GM23338 (cell line): ENCODE results near the gene PSMD6. TPM values are rescaled to one million over a fixed set of nuclear protein-coding genes. Genes with fewer than 3 reads are reported as not detected.
A peak's percentile ranks its signal among the peaks of the same experiment; 100 is the strongest.

Experiments
- ATAC-seq: fragments of 200-7000 bp; cut with Tn5 transposase; 3 replicates; pipeline ENCODE4 v1.9.1; 2020
- DNase-seq: peaks from one replicate; pipeline ENCODE4 v3.0.0-alpha.2; 2015; ENCODE audit warnings: low spot score
- H2AFZ ChIP-seq: fragments of 200-600 bp; sonication (generic); 2 replicates; pipeline ENCODE4 v1.8.0; 2016; ENCODE audit warnings: antibody characterized with exemption, mild to moderate bottlenecking, moderate library complexity
- H3F3A ChIP-seq: fragments of 200-600 bp; sonication (generic); replicated peaks from 2 replicates; pipeline ENCODE4 v1.8.0; 2017; ENCODE audit warnings: antibody characterized with exemption, mixed run types, low read depth
- H3K27ac ChIP-seq: fragments of 200-600 bp; sonication (generic); 2 replicates; pipeline ENCODE4 v1.6.1; 2016; ENCODE audit warnings: low read depth
- H3K27me3 ChIP-seq: fragments of 200-600 bp; sonication (generic); 2 replicates; pipeline ENCODE4 v1.8.0; 2016; ENCODE audit warnings: mild to moderate bottlenecking, mixed run types, moderate library complexity; ENCODE audit not compliant: insufficient read depth
- H3K36me3 ChIP-seq: fragments of 200-600 bp; sonication (generic); 2 replicates; pipeline ENCODE4 v1.8.0; 2016; ENCODE audit warnings: mild to moderate bottlenecking; ENCODE audit not compliant: insufficient read depth
- H3K4me1 ChIP-seq: fragments of 200-600 bp; sonication (generic); 2 replicates; pipeline ENCODE4 v1.8.0; 2016; ENCODE audit warnings: mild to moderate bottlenecking, moderate library complexity; ENCODE audit not compliant: insufficient read depth
- H3K4me2 ChIP-seq: fragments of 200-600 bp; sonication (generic); 2 replicates; pipeline ENCODE4 v1.7.1; 2017; ENCODE audit warnings: mixed run types
- H3K4me3 ChIP-seq: fragments of 200-600 bp; sonication (generic); 2 replicates; pipeline ENCODE4 v1.6.1; 2016; ENCODE audit warnings: mixed run types
- H3K79me2 ChIP-seq: fragments of 200-600 bp; sonication (generic); replicated peaks from 2 replicates; pipeline ENCODE4 v1.8.0; 2017; ENCODE audit warnings: mild to moderate bottlenecking; ENCODE audit not compliant: insufficient read depth
- H3K9me2 ChIP-seq: fragments of 200-600 bp; sonication (generic); 2 replicates; pipeline ENCODE4 v1.8.0; 2017; ENCODE audit not compliant: insufficient read depth
- H4K20me1 ChIP-seq: fragments of 200-600 bp; sonication (generic); replicated peaks from 2 replicates; pipeline ENCODE4 v1.8.0; 2017; ENCODE audit warnings: mild to moderate bottlenecking; ENCODE audit not compliant: insufficient read depth
- H3K27ac Mint-ChIP-seq: 2 replicates; pipeline ENCODE4 v1.8.0; 2020; ENCODE audit warnings: inconsistent platforms, mild to moderate bottlenecking, moderate library complexity, mixed read lengths
- H3K27me3 Mint-ChIP-seq: 3 replicates; pipeline ENCODE4 v1.8.0; 2022; ENCODE audit warnings: low read depth, mild to moderate bottlenecking, moderate library complexity, mixed read lengths, inconsistent platforms; ENCODE audit not compliant: insufficient read depth, poor library complexity
- H3K36me3 Mint-ChIP-seq: 3 replicates; pipeline ENCODE4 v1.8.0; 2021; ENCODE audit warnings: low read depth, mild to moderate bottlenecking, inconsistent platforms, moderate library complexity, mixed read lengths
- H3K4me1 Mint-ChIP-seq: 3 replicates; pipeline ENCODE4 v1.8.0; 2020; ENCODE audit warnings: mild to moderate bottlenecking, inconsistent platforms, mixed read lengths
- H3K4me3 Mint-ChIP-seq: 3 replicates; pipeline ENCODE4 v1.8.0; 2021; ENCODE audit warnings: moderate library complexity, mild to moderate bottlenecking, inconsistent platforms, mixed read lengths
- H3K9me3 Mint-ChIP-seq: 3 replicates; pipeline ENCODE4 v1.8.0; 2020; ENCODE audit warnings: moderate library complexity, mild to moderate bottlenecking, inconsistent platforms, mixed read lengths
- CREB1 ChIP-seq: fragments of 250-450 bp; sonication (Bioruptor Pico); IDR thresholded peaks from 2 replicates; pipeline ENCODE4 v1.5.0; 2020; ENCODE audit warnings: low read depth, mild to moderate bottlenecking, moderate library complexity
- ETS1 ChIP-seq: IDR thresholded peaks from 2 replicates; pipeline ENCODE4 v1.6.1; 2016; ENCODE audit warnings: antibody characterized with exemption
- EZH2 ChIP-seq: fragments of 200-600 bp; sonication (generic); IDR thresholded peaks from one replicate; pipeline ENCODE4 v1.8.0; 2017; ENCODE audit warnings: antibody characterized with exemption, mild to moderate bottlenecking, low read depth; ENCODE audit not compliant: unreplicated experiment
- EZH2phosphoT487 ChIP-seq: fragments of 200-600 bp; sonication (generic); IDR thresholded peaks from one replicate; pipeline ENCODE4 v1.8.1; 2018; ENCODE audit warnings: antibody characterized with exemption; ENCODE audit not compliant: unreplicated experiment
- JUNB ChIP-seq: IDR thresholded peaks from one replicate; pipeline ENCODE4 v1.6.1; 2016; ENCODE audit warnings: antibody characterized with exemption; ENCODE audit not compliant: unreplicated experiment
- NANOG ChIP-seq: IDR thresholded peaks from 2 replicates; pipeline ENCODE4 v1.6.1; 2016; ENCODE audit warnings: antibody characterized with exemption, borderline replicate concordance
- POLR2AphosphoS5 ChIP-seq: IDR thresholded peaks from 2 replicates; pipeline ENCODE4 v1.6.1; 2016; ENCODE audit warnings: antibody characterized with exemption, low read depth
- STAT1 ChIP-seq: IDR thresholded peaks from one replicate; pipeline ENCODE4 v1.6.1; 2016; ENCODE audit warnings: antibody characterized with exemption; ENCODE audit not compliant: unreplicated experiment
- ZNF114 ChIP-seq: fragments of 250-450 bp; sonication (Bioruptor Pico); IDR thresholded peaks from 2 replicates; pipeline ENCODE4 v1.5.0; 2020; ENCODE audit warnings: mild to moderate bottlenecking, moderate library complexity
- ZNF331 ChIP-seq: fragments of 250-450 bp; sonication (Bioruptor Pico); IDR thresholded peaks from 2 replicates; pipeline ENCODE4 v1.5.0; 2020; ENCODE audit warnings: low read depth, mild to moderate bottlenecking, moderate library complexity
- polyA plus RNA-seq: library from polyadenylated mRNA; unstranded; fragments of >200 nt; fragmentation: Nextera tagmentation; extraction: Ambion mirVana; gene quantifications from 2 replicates; pipeline ENCODE4 v1.2.1, GENCODE V29; 2016
- total RNA-seq: library from RNA; depleted of rRNA; stranded (reverse); fragments of >200 nt; shearing (Covaris generic); gene quantifications from 2 replicates; pipeline ENCODE4 v1.2.3, GENCODE V29; 2014
- TF ChIP-seq, protein P1 (sequence below): IDR thresholded peaks from one replicate; pipeline ENCODE4 v1.6.1; 2018; ENCODE audit warnings: antibody characterized with exemption; ENCODE audit not compliant: unreplicated experiment

PSMD6 gene
- total and polyA plus RNA-seq, 2 experiments from 2014 or later, result 98.1 to 205 TPM

GRCh38 chr3:64022451-64023186, 675 bp downstream of the PSMD6 start:
- Histone ChIP-seq H3F3A (no peaks in the 10 kb centered on the region), H3K4me1 (peaks cover 3% of the 10 kb centered on the region; the same call in 1 of the 2 replicates), H3K4me2 (peak overlapping the region; percentile 95), H3K4me3 (peak overlapping the region; percentile 95), H3K27me3 (no peaks in the 10 kb centered on the region), H3K79me2 (peaks cover 33% of the 10 kb centered on the region), H3K36me3 (peaks cover 30% of the 10 kb centered on the region), H4K20me1 (peaks cover 3% of the 10 kb centered on the region; the same call in 1 of the 2 replicates), H2AFZ (peak overlapping the region; percentile 90; the same call in 1 of the 2 replicates), H3K27ac (peak overlapping the region; percentile 93), H3K9me2 (no peaks in the 10 kb centered on the region)
- H3K27ac Mint-ChIP-seq, result peak overlapping the region; percentile 77; the same call in 1 of the 2 replicates
- H3K9me3 Mint-ChIP-seq, result no peaks in the 10 kb centered on the region
- peaks cover 40% of the 10 kb centered on the region for H3K36me3 Mint-ChIP-seq
- peak overlapping the region; percentile 93 for H3K4me3 Mint-ChIP-seq
- H3K4me1 Mint-ChIP-seq, result peaks cover 10% of the 10 kb centered on the region
- TF ChIP-seq CREB1 (CRISPR knock-in tag), result no peak
- TF ChIP-seq JUNB, result no peak
- TF ChIP-seq EZH2, result no peak
- TF ChIP-seq ZNF114 (CRISPR knock-in tag), result no peak
- no peak for TF ChIP-seq STAT1
- ATAC-seq (no peak), DNase-seq (no peak)
- H3K27me3 Mint-ChIP-seq, result peaks cover 2% of the 10 kb centered on the region

DNA sequence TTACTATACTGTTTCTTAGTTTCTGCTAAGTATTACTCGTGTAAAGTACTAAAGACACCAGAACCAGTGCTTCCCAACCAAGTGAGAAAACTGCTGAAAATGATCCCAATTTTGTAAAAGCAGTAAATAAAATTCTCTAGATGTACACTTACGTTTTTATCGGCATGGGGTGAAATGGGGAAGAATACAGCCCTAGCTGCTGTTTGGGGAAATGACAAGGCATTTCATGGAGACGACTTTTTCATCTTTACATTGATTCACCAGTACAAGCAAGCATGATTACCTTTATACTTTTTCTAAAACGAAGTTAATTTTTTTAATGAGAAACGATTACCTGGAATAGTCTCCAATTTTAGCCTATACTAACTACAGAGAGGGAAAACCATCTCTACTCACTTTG, 1.4 kb downstream of the PSMD6 start:
- no peak overlapping the region; the same call in 1 of the 2 replicates for H3K27ac Mint-ChIP-seq
- peaks cover 10% of the 10 kb centered on the region for H3K4me1 Mint-ChIP-seq
- H3K27me3 Mint-ChIP-seq, result peaks cover 2% of the 10 kb centered on the region
- Histone ChIP-seq H3K36me3 (peaks cover 31% of the 10 kb centered on the region), H3K4me3 (peak overlapping the region; percentile 95), H3K27ac (no peak overlapping the region), H3K4me2 (peak overlapping the region; percentile 95), H3K27me3 (no peaks in the 10 kb centered on the region), H3K79me2 (peaks cover 33% of the 10 kb centered on the region), H2AFZ (no peak overlapping the region), H4K20me1 (peaks cover 3% of the 10 kb centered on the region; the same call in 1 of the 2 replicates), H3K9me2 (no peaks in the 10 kb centered on the region), H3F3A (no peaks in the 10 kb centered on the region), H3K4me1 (peaks cover 3% of the 10 kb centered on the region; the same call in 1 of the 2 replicates)
- DNase-seq (no peak), ATAC-seq (no peak)
- peaks cover 46% of the 10 kb centered on the region for H3K36me3 Mint-ChIP-seq
- H3K9me3 Mint-ChIP-seq, result no peaks in the 10 kb centered on the region
- peak overlapping the region; percentile 93 for H3K4me3 Mint-ChIP-seq
- TF ChIP-seq CREB1 (CRISPR knock-in tag), result no peak
- no peak for TF ChIP-seq STAT1
- TF ChIP-seq ZNF331 (CRISPR knock-in tag), result no peak
- TF ChIP-seq ETS1, result no peak

- H3K79me2 ChIP-seq, result peaks cover 33% of the 10 kb centered on the region
- DNase-seq (no peak), ATAC-seq (no peak)
- H3K4me2 ChIP-seq, result no peak overlapping the region
- no peaks in the 10 kb centered on the region for H3K27me3 ChIP-seq
- no peak overlapping the region for H3K4me3 ChIP-seq
- H3K36me3 ChIP-seq, result peaks cover 39% of the 10 kb centered on the region
- Mint-ChIP-seq H3K36me3 (peaks cover 56% of the 10 kb centered on the region), H3K27me3 (peaks cover 2% of the 10 kb centered on the region), H3K4me3 (no peak overlapping the region), H3K9me3 (no peaks in the 10 kb centered on the region), H3K4me1 (peaks cover 10% of the 10 kb centered on the region), H3K27ac (no peak overlapping the region)
- peaks cover 3% of the 10 kb centered on the region for H4K20me1 ChIP-seq
- H3K27ac ChIP-seq, result no peak overlapping the region
- H2AFZ ChIP-seq, result no peak overlapping the region
- H3F3A ChIP-seq, result no peaks in the 10 kb centered on the region
- H3K4me1 ChIP-seq, result peaks cover 3% of the 10 kb centered on the region; the same call in 1 of the 2 replicates
- H3K9me2 ChIP-seq, result no peaks in the 10 kb centered on the region
- no peak for TF ChIP-seq STAT1
- no peak for TF ChIP-seq NANOG
- no peak for TF ChIP-seq ETS1
- TF ChIP-seq, protein P1, sequence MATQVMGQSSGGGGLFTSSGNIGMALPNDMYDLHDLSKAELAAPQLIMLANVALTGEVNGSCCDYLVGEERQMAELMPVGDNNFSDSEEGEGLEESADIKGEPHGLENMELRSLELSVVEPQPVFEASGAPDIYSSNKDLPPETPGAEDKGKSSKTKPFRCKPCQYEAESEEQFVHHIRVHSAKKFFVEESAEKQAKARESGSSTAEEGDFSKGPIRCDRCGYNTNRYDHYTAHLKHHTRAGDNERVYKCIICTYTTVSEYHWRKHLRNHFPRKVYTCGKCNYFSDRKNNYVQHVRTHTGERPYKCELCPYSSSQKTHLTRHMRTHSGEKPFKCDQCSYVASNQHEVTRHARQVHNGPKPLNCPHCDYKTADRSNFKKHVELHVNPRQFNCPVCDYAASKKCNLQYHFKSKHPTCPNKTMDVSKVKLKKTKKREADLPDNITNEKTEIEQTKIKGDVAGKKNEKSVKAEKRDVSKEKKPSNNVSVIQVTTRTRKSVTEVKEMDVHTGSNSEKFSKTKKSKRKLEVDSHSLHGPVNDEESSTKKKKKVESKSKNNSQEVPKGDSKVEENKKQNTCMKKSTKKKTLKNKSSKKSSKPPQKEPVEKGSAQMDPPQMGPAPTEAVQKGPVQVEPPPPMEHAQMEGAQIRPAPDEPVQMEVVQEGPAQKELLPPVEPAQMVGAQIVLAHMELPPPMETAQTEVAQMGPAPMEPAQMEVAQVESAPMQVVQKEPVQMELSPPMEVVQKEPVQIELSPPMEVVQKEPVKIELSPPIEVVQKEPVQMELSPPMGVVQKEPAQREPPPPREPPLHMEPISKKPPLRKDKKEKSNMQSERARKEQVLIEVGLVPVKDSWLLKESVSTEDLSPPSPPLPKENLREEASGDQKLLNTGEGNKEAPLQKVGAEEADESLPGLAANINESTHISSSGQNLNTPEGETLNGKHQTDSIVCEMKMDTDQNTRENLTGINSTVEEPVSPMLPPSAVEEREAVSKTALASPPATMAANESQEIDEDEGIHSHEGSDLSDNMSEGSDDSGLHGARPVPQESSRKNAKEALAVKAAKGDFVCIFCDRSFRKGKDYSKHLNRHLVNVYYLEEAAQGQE, result no peak
- TF ChIP-seq JUNB, result no peak
- no peak for TF ChIP-seq EZH2
- TF ChIP-seq EZH2phosphoT487, result no peak
- no peak for TF ChIP-seq CREB1 (CRISPR knock-in tag)
- TF ChIP-seq ZNF114 (CRISPR knock-in tag), result no peak
- no peak for TF ChIP-seq POLR2AphosphoS5
Observed at GRCh38 chr3:64019879-64020278, 3.4 kb downstream of the PSMD6 start.
